H1 (cell line): ENCODE results near the gene ENDOG. TPM values are rescaled to one million over a fixed set of nuclear protein-coding genes. Genes with fewer than 3 reads are reported as not detected.
A peak's percentile ranks its signal among the peaks of the same experiment; 100 is the strongest.

Experiments
- CTCF ChIA-PET: fragments of 300-600 bp; sonication (Branson Sonifier 250); formaldehyde crosslinking; loops from one replicate; lab custom pipeline; 2021; ENCODE audit not compliant: partially characterized antibody; lab: Charles Lee
- POLR2A ChIA-PET: fragments of 300-600 bp; sonication (Branson Sonifier 250); formaldehyde crosslinking; loops from one replicate; lab custom pipeline; 2021; ENCODE audit warnings: inconsistent platforms; ENCODE audit not compliant: partially characterized antibody; lab: Charles Lee
- DNase-seq, 2 experiments: peaks; one replicate each; pipeline versions ENCODE4 v3.0.0 to v3.0.0-alpha.2; 2010 to 2022; ENCODE audit warnings: low spot score in 2 of 2, low read depth in 1 of 2, mixed read lengths in 1 of 2
- FAIRE-seq: peaks from 2 replicates; lab custom pipeline; 2011; peaks lifted over from hg19 to GRCh38; lab: Jason Lieb, UNC
- H2AFZ ChIP-seq: 2 replicates; pipeline ENCODE4 v1.8.1; 2012; ENCODE audit warnings: low read length, inconsistent platforms
- H2AK5ac ChIP-seq: 2 replicates; pipeline ENCODE4 v1.6.1; 2013; ENCODE audit warnings: low read depth, low read length
- H2BK120ac ChIP-seq: replicated peaks from 2 replicates; pipeline ENCODE3; 2013; ENCODE audit warnings: low read depth, low read length, inconsistent platforms
- H2BK12ac ChIP-seq: 2 replicates; pipeline ENCODE4 v1.6.1; 2013; ENCODE audit warnings: low read depth, low read length
- H2BK15ac ChIP-seq: 2 replicates; pipeline ENCODE4 v1.6.1; 2013; ENCODE audit warnings: low read length
- H2BK20ac ChIP-seq: 2 replicates; pipeline ENCODE4 v1.6.1; 2013; ENCODE audit warnings: low read length
- H2BK5ac ChIP-seq: 2 replicates; pipeline ENCODE4 v1.6.1; 2013; ENCODE audit warnings: low read depth, low read length
- H3K14ac ChIP-seq: 2 replicates; pipeline ENCODE4 v1.6.1; 2013; ENCODE audit warnings: inconsistent platforms; ENCODE audit not compliant: insufficient read length
- H3K18ac ChIP-seq: 2 replicates; pipeline ENCODE4 v1.6.1; 2013; ENCODE audit warnings: low read length; ENCODE audit errors: extremely low read depth
- H3K23ac ChIP-seq: 2 replicates; pipeline ENCODE4 v1.6.1; 2013; ENCODE audit warnings: inconsistent platforms; ENCODE audit not compliant: insufficient read length
- H3K23me2 ChIP-seq: 2 replicates; pipeline ENCODE4 v1.6.1; 2013; ENCODE audit warnings: low read depth, low read length
- H3K27ac ChIP-seq: 2 replicates; pipeline ENCODE4 v1.6.1; 2011; ENCODE audit warnings: low read depth, low read length, inconsistent platforms
- H3K27me3 ChIP-seq, 4 experiments: replicated peaks in 1 of 4; 1 replicate in 1 of 4; 2 replicates in 3 of 4; pipeline versions ENCODE4 v1.6.1 to v1.8.1; 2011 to 2013; ENCODE audit warnings: low read length in 3 of 4, mild to moderate bottlenecking in 3 of 4, inconsistent platforms in 2 of 4, mixed read lengths in 2 of 4, moderate library complexity in 1 of 4; ENCODE audit not compliant: control insufficient read depth in 3 of 4, insufficient read depth in 3 of 4; ENCODE audit errors: extremely low read depth in 1 of 4
- H3K36me3 ChIP-seq, 4 experiments: 2 replicates each; pipeline versions ENCODE4 v1.6.1 to v1.8.1; 2011 to 2013; ENCODE audit warnings: mild to moderate bottlenecking in 4 of 4, low read length in 3 of 4, moderate library complexity in 2 of 4, control low read depth in 1 of 4, inconsistent platforms in 1 of 4; ENCODE audit not compliant: insufficient read depth in 4 of 4, control insufficient read depth in 2 of 4
- H3K4ac ChIP-seq: replicated peaks from 2 replicates; pipeline ENCODE3; 2013; ENCODE audit warnings: low read length, low read depth, mixed read lengths, inconsistent platforms; ENCODE audit not compliant: insufficient read length
- H3K4me1 ChIP-seq, 4 experiments: replicated peaks in 1 of 4; 1 replicate in 1 of 4; 2 replicates in 3 of 4; pipeline versions ENCODE4 v1.6.1 to v1.8.1; 2011 to 2013; ENCODE audit warnings: low read length in 3 of 4, inconsistent platforms in 2 of 4, mixed read lengths in 1 of 4; ENCODE audit not compliant: insufficient read depth in 4 of 4, control insufficient read depth in 3 of 4
- H3K4me2 ChIP-seq, 2 experiments: 2 replicates each; pipeline versions ENCODE4 v1.6.1 to v1.8.1; 2011 to 2013; ENCODE audit warnings: low read depth in 2 of 2, low read length in 2 of 2, control low read depth in 1 of 2, inconsistent platforms in 1 of 2, mild to moderate bottlenecking in 1 of 2; ENCODE audit not compliant: insufficient read depth in 1 of 2
- H3K4me3 ChIP-seq, 4 experiments: fragments of 200-600, 300-600 bp in 1 of 4; sonication (generic), shearing (Covaris generic), sonication (Bioruptor Twin) in 1 of 4; 2 replicates each; pipeline versions ENCODE4 v1.5.1 to v1.8.1; 2011 to 2016; ENCODE audit warnings: low read length in 4 of 4, low read depth in 3 of 4, control low read depth in 2 of 4, inconsistent platforms in 2 of 4, mild to moderate bottlenecking in 2 of 4, mixed read lengths in 1 of 4, moderate library complexity in 1 of 4; ENCODE audit not compliant: insufficient read depth in 2 of 4; ENCODE audit errors: extremely low read depth in 1 of 4
- H3K56ac ChIP-seq: replicated peaks from 2 replicates; pipeline ENCODE3; 2013; ENCODE audit warnings: low read depth, mild to moderate bottlenecking, mixed read lengths, low read length, inconsistent platforms; ENCODE audit not compliant: insufficient read length
- H3K79me1 ChIP-seq: 2 replicates; pipeline ENCODE4 v1.6.1; 2013; ENCODE audit warnings: low read depth, low read length, control low read depth
- H3K79me2 ChIP-seq, 2 experiments: 2 replicates each; pipeline versions ENCODE4 v1.6.1 to v1.8.1; 2012 to 2013; ENCODE audit warnings: low read length in 2 of 2, mild to moderate bottlenecking in 2 of 2, inconsistent platforms in 1 of 2; ENCODE audit not compliant: insufficient read depth in 2 of 2, control insufficient read depth in 1 of 2
- H3K9ac ChIP-seq, 4 experiments: replicated peaks in 1 of 4; 1 replicate in 1 of 4; 2 replicates in 3 of 4; pipeline versions ENCODE4 v1.6.1 to v1.8.1; 2011 to 2013; ENCODE audit warnings: low read depth in 3 of 4, low read length in 3 of 4, control low read depth in 2 of 4, mild to moderate bottlenecking in 2 of 4, moderate library complexity in 2 of 4, inconsistent platforms in 1 of 4; ENCODE audit errors: extremely low read depth in 1 of 4
- H3K9me3 ChIP-seq, 2 experiments: 2 replicates each; pipeline versions ENCODE4 v1.6.1 to v1.8.1; 2012 to 2013; ENCODE audit warnings: mild to moderate bottlenecking in 2 of 2, moderate library complexity in 2 of 2, control low read depth in 1 of 2, inconsistent platforms in 1 of 2, low read depth in 1 of 2, low read length in 1 of 2, mixed read lengths in 1 of 2; ENCODE audit not compliant: insufficient read depth in 2 of 2
- H4K20me1 ChIP-seq, 2 experiments: replicated peaks in 1 of 2; 2 replicates each; pipeline versions ENCODE3 to v1.8.1; 2011 to 2013; ENCODE audit warnings: inconsistent platforms in 2 of 2, low read length in 2 of 2, mild to moderate bottlenecking in 1 of 2; ENCODE audit not compliant: insufficient read depth in 2 of 2, control insufficient read depth in 1 of 2
- H4K5ac ChIP-seq: 2 replicates; pipeline ENCODE4 v1.6.1; 2013; ENCODE audit warnings: low read length, low read depth, mixed read lengths, inconsistent platforms; ENCODE audit not compliant: insufficient read length
- H4K8ac ChIP-seq: 2 replicates; pipeline ENCODE4 v1.8.0; 2013; ENCODE audit warnings: mild to moderate bottlenecking, moderate library complexity, low read length, inconsistent platforms; ENCODE audit not compliant: insufficient read depth; ENCODE audit errors: extremely low read depth
- H4K91ac ChIP-seq: replicated peaks from 2 replicates; pipeline ENCODE3; 2013; ENCODE audit warnings: low read length, mixed read lengths, inconsistent platforms; ENCODE audit not compliant: insufficient read length
- BRCA1 ChIP-seq: IDR thresholded peaks from 2 replicates; pipeline ENCODE4 v1.6.1; 2012; ENCODE audit warnings: low read depth, low read length, improper control_type of control experiment
- CBX5 ChIP-seq: fragments of 300-800, 300-1000 bp; sonication (generic); IDR thresholded peaks from 2 replicates; pipeline ENCODE4 v1.7.1; 2016; ENCODE audit warnings: antibody characterized with exemption, low read length, low read depth
- CHD1 ChIP-seq: IDR thresholded peaks from 2 replicates; pipeline ENCODE4 v1.6.1; 2012; ENCODE audit warnings: low read depth, low read length, improper control_type of control experiment
- CHD2 ChIP-seq: IDR thresholded peaks from 2 replicates; pipeline ENCODE4 v1.6.1; 2012; ENCODE audit warnings: low read length, improper control_type of control experiment
- EP300 ChIP-seq, 2 experiments: IDR thresholded peaks; 1 replicate in 1 of 2; 2 replicates in 1 of 2; pipeline ENCODE4 v1.6.1; 2011 to 2012; ENCODE audit warnings: low read depth in 2 of 2, low read length in 2 of 2, mild to moderate bottlenecking in 2 of 2, borderline replicate concordance in 1 of 2, inconsistent platforms in 1 of 2, moderate library complexity in 1 of 2
- HDAC6 ChIP-seq: IDR thresholded peaks from one replicate; pipeline ENCODE4 v1.7.1; 2012; ENCODE audit warnings: low read depth, mild to moderate bottlenecking, inconsistent platforms, low read length, moderate library complexity
- JUN ChIP-seq: IDR thresholded peaks from 2 replicates; pipeline ENCODE4 v1.6.1; 2011; ENCODE audit warnings: low read depth, mild to moderate bottlenecking, improper control_type of control experiment, low read length
- MAFK ChIP-seq: IDR thresholded peaks from 2 replicates; pipeline ENCODE4 v1.6.1; 2012; ENCODE audit warnings: low read depth, mild to moderate bottlenecking, improper control_type of control experiment, low read length
- TAF1 ChIP-seq: IDR thresholded peaks from 2 replicates; pipeline ENCODE4 v1.6.1; 2011; ENCODE audit warnings: mild to moderate bottlenecking, low read depth, low read length
- TAF7 ChIP-seq: optimal IDR thresholded peaks from 2 replicates; pipeline ENCODE3; 2011; ENCODE audit warnings: low read depth, mild to moderate bottlenecking, inconsistent platforms, low read length, moderate library complexity, borderline replicate concordance
- WGBS, 2 experiments: shearing (Covaris generic) in 1 of 2; methylation state at CpG; one replicate each; pipeline versions ENCODE4 v1.1.6 to v1.1.7; 2013 to 2015; ENCODE audit warnings: low lambda C conversion rate in 2 of 2, mixed read lengths in 2 of 2, inconsistent platforms in 1 of 2, low coverage in 1 of 2, missing lambda C conversion rate in 1 of 2; ENCODE audit not compliant: insufficient replicate concordance in 2 of 2, insufficient coverage in 1 of 2, insufficient read length in 1 of 2; ENCODE audit errors: extremely low coverage in 1 of 2, missing lambda C conversion rate in 1 of 2; 5-methylcytosine and 5-hydroxymethylcytosine counted together
- polyA plus RNA-seq, 7 experiments: library from polyadenylated mRNA; depleted of rRNA in 3 of 7; stranded (reverse) in 5 of 7; unstranded in 2 of 7; fragments of >200 nt in 5 of 7; fragments of 200-250 nt in 2 of 7; gene quantifications; 1 replicate in 5 of 7; 2 replicates in 1 of 7; 4 replicates in 1 of 7; pipeline versions ENCODE4 v1.2.1 to v1.2.3, GENCODE V29; 2011 to 2013; ENCODE audit warnings: missing spikeins in 2 of 7, mixed read lengths in 2 of 7
- total RNA-seq: library from RNA; stranded (reverse); fragmentation: NEBNext Ultra II Directional; extraction: Animal tissue kit (Norgen Biotek cat#: 25700); gene quantifications from 2 replicates; pipeline ENCODE4 v1.2.1, GENCODE V29; 2021

ENDOG gene
- total and polyA plus RNA-seq, 2 of the 8 experiments (the other 6 are each of a cell fraction or from before 2014, with no cell fraction given) = 17.5 to 23.4 TPM

DNA sequence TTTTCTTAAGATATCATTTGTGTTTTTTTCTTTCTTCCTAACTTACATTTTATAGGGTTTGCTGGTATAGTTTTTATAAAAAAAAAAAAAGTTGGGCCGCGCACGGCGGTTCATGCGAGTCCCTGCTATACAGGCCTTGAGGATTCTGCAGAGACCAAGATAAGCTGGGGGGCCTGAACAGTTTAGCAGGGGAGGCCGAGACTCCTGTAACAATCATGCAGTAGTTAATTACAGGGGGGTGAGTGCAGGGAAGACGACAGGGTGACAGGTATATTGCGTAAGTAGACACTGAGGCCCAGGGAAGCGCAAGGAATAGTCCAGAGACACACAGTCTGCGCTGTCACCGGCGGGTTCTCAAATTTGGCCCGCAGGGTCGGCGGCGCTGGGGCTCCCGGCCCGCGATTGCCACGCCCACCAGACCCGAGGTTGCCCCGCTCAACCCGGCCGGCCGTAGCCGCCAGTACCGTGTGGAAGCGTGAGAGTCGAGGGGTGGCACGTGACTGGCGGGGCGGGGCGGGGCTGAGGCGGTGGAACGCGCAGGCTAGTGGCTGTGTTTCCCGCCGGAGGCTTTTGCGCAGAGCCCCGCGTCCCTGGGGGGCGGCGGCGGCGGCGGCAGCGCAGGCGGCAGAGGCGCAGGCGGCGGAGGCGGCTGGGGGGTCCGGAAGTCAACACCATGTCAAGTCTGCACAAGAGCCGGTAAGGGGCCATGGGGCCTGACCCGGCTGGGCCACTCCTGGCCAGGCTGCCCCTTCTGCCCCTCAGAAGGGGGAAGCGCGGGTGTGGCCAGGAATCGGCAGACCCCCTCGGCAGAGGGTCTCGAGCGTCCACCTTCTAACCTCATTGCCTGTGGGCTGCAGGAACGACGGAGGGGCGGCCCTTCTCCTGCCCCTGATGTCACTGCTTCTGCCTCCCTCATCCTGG, 31.4 kb upstream of the ENDOG start, which contains the start of gene TBC1D13:
Gene TBC1D13 (plus strand): TSS at position 573 of the 921 bp plus-strand sequence. CDS start 101 bp downstream, at position 674.
- Histone ChIP-seq H4K91ac (peak within 1 kb of the TSS; percentile 15), H2AFZ (peak within 1 kb of the TSS; percentile 88), H3K9ac (peak within 1 kb of the TSS; percentile 63 to 87 (median 72)), H3K4me3 (peak within 1 kb of the TSS; percentile 84 to 98 (median 88)), H3K56ac (no peak within 1 kb of the TSS), H2AK5ac (no peak within 1 kb of the TSS), H3K23me2 (peaks cover 5% of the 10 kb centered on the region; the same call in 1 of the 2 replicates), H3K79me2 (peaks cover 0 to 7% of the 10 kb centered on the region in 2 experiments; a peak in 1 of 4 replicates), H3K4ac (peak within 1 kb of the TSS; percentile 44), H4K5ac (peak within 1 kb of the TSS; percentile 69), H2BK5ac (no peak within 1 kb of the TSS; the same call in 1 of the 2 replicates), H3K18ac (no peak within 1 kb of the TSS; the same call in none of the 2 replicates), H3K36me3 (peaks cover 0 to 6% (median 2%) of the 10 kb centered on the region in 4 experiments; a peak in 3 of 8 replicates), H2BK15ac (no peak within 1 kb of the TSS), H3K4me2 (peak within 1 kb of the TSS; percentile 77 to 92), H3K27me3 (no peaks in the 10 kb centered on the region), H3K14ac (no peak within 1 kb of the TSS), H2BK120ac (no peak within 1 kb of the TSS), H3K23ac (no peak within 1 kb of the TSS), H2BK20ac (no peak within 1 kb of the TSS), H2BK12ac (no peak within 1 kb of the TSS), H3K79me1 (no peaks in the 10 kb centered on the region; the same call in 1 of the 2 replicates), H3K4me1 (peaks cover 0 to 2% (median 0%) of the 10 kb centered on the region in 4 experiments; a peak in 1 of 7 replicates), H3K27ac (peak within 1 kb of the TSS; percentile 51; the same call in 1 of the 2 replicates), H4K8ac (peak within 1 kb of the TSS; percentile 87; the same call in 1 of the 2 replicates), H4K20me1 (peaks cover 0 to 1% of the 10 kb centered on the region in 2 experiments), H3K9me3 (no peaks in the 10 kb centered on the region)
- POLR2A ChIA-PET = interaction anchor here (0.5 to 1.0 kb wide), 3 partner anchors 8 to 107 kb away, joined by 3 to 4 read pairs (median 4); no protein-coding TSS in a partner anchor
- FAIRE-seq (no peak), DNase-seq (peak; percentile 43 to 96)
- 15% methylated on average over 43 of the region's 64 CpGs; no CpG with 5 or more reads in 1 of the 2 experiments for WGBS, 2 experiments
- CTCF ChIA-PET = interaction anchor here (0.7 to 2.6 kb wide), 4 partner anchors 15 to 232 kb away, joined by 3 to 15 read pairs (median 4); partner anchors contain the start of gene ZER1
- peak; percentile 53; the same call in 1 of the 2 replicates for TF ChIP-seq TAF1
- no peak for TF ChIP-seq BRCA1
- TF ChIP-seq CHD1 = no peak
- TF ChIP-seq HDAC6 = no peak
- TF ChIP-seq CBX5 = no peak
- peak in 1 of 2 experiments; percentile 97; a peak in 2 of 3 replicates for TF ChIP-seq EP300 (IDR thresholded peaks at IDR 0.05; ENCODE audit: borderline replicate concordance in 1 of 2, low read depth in 2 of 2, low read length in 2 of 2)
- no peak for TF ChIP-seq TAF7
- peak; percentile 68 for TF ChIP-seq CHD2
- no peak for TF ChIP-seq JUN
- TF ChIP-seq MAFK = no peak
